ENCODE measurements around the gene KRT77. TPM values are rescaled to one million over a fixed set of nuclear protein-coding genes. Genes with fewer than 3 reads are reported as not detected.

KRT77 gene
- total RNA-seq, 4 donors from 2014 or later = not detected

GRCh38 chr12:52677671-52678070 lies 25.7 kb downstream of the KRT77 start:
- no peak for ATAC-seq

DNA sequence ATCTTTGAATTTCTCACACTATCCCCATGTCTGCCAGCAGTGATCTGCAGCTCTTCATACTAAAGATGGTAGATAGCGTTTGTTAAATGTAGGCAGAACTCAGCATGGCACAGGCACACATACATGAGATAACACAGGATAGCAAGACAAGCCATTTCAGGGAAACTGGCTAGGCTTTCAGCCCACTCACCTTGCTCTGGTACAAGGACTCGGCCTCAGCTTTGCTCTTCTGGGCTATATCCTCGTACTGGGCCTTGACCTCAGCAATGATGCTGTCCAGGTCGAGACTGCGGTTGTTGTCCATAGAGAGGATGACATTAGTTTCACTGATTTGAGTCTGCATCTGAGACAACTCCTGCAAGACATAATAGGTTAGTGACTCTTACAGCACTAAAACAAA lies 26.2 kb downstream of the KRT77 start:
- Histone ChIP-seq H3K4me1 (peaks cover 0 to 10% (median 0%) of the 10 kb centered on the region in 3 donors), H3K9me3 (no peaks in the 10 kb centered on the region), H3K27me3 (peaks cover 9% of the 10 kb centered on the region), H3K27ac (no peak overlapping the region), H3K4me3 (no peak overlapping the region), H3K36me3 (no peaks in the 10 kb centered on the region)
- 83 to 90% methylated on average over 5 of the region's 5 CpGs for WGBS, 2 donors (ENCODE audit: low coverage in 1 of 2)
- no peak for TF ChIP-seq POLR2AphosphoS5 (IDR thresholded peaks at IDR 0.05)
- TF ChIP-seq, protein P1, sequence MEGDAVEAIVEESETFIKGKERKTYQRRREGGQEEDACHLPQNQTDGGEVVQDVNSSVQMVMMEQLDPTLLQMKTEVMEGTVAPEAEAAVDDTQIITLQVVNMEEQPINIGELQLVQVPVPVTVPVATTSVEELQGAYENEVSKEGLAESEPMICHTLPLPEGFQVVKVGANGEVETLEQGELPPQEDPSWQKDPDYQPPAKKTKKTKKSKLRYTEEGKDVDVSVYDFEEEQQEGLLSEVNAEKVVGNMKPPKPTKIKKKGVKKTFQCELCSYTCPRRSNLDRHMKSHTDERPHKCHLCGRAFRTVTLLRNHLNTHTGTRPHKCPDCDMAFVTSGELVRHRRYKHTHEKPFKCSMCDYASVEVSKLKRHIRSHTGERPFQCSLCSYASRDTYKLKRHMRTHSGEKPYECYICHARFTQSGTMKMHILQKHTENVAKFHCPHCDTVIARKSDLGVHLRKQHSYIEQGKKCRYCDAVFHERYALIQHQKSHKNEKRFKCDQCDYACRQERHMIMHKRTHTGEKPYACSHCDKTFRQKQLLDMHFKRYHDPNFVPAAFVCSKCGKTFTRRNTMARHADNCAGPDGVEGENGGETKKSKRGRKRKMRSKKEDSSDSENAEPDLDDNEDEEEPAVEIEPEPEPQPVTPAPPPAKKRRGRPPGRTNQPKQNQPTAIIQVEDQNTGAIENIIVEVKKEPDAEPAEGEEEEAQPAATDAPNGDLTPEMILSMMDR (IDR thresholded peaks at IDR 0.05) = no peak
- TF ChIP-seq EP300 (IDR thresholded peaks at IDR 0.05) = no peak
- no peak for TF ChIP-seq POLR2A (IDR thresholded peaks at IDR 0.05)
- ATAC-seq = no peak

More at GRCh38 chr12:52677671-52678070, 25.7 kb downstream of the KRT77 start:
- Histone ChIP-seq H3K4me1 (peaks cover 0 to 10% (median 0%) of the 10 kb centered on the region in 3 donors), H3K9me3 (no peaks in the 10 kb centered on the region), H3K4me3 (no peak overlapping the region), H3K36me3 (no peaks in the 10 kb centered on the region), H3K27ac (no peak overlapping the region), H3K27me3 (peaks cover 9% of the 10 kb centered on the region)
- 100% methylated on average over 1 of the region's 1 CpG; no CpG with 5 or more reads in 1 of the 2 donors for WGBS, 2 donors (ENCODE audit: low coverage in 1 of 2)
- TF ChIP-seq POLR2AphosphoS5 (IDR thresholded peaks at IDR 0.05) = no peak
- TF ChIP-seq POLR2A (IDR thresholded peaks at IDR 0.05) = no peak
- TF ChIP-seq EP300 (IDR thresholded peaks at IDR 0.05) = no peak
- TF ChIP-seq, protein P1 (IDR thresholded peaks at IDR 0.05) = no peak

GRCh38 chr12:52676163-52676562 lies 27.2 kb downstream of the KRT77 start:
- no peak overlapping the region for H3K27ac ChIP-seq
- H3K27me3 ChIP-seq = peaks cover 9% of the 10 kb centered on the region
- H3K4me3 ChIP-seq = no peak overlapping the region
- H3K36me3 ChIP-seq = no peaks in the 10 kb centered on the region
- no peak for ATAC-seq
- H3K4me1 ChIP-seq = peaks cover 0 to 10% (median 0%) of the 10 kb centered on the region in 3 donors
- TF ChIP-seq POLR2A (IDR thresholded peaks at IDR 0.05) (no peak), EP300 (IDR thresholded peaks at IDR 0.05) (no peak), POLR2AphosphoS5 (IDR thresholded peaks at IDR 0.05) (no peak)
- TF ChIP-seq, protein P1 (IDR thresholded peaks at IDR 0.05) = no peak
- 81 to 100% methylated on average over 2 to 7 of the region's 7 CpGs for WGBS, 2 donors (ENCODE audit: low coverage in 1 of 2)
- no peaks in the 10 kb centered on the region for H3K9me3 ChIP-seq

- Histone ChIP-seq H3K27ac (no peak overlapping the region), H3K9me3 (no peaks in the 10 kb centered on the region), H3K4me3 (no peak overlapping the region), H3K36me3 (no peaks in the 10 kb centered on the region), H3K4me1 (peaks cover 0 to 10% (median 0%) of the 10 kb centered on the region in 3 donors), H3K27me3 (peaks cover 4% of the 10 kb centered on the region)
- WGBS, 2 donors (ENCODE audit: low coverage in 1 of 2) = 84 to 100% methylated on average over 1 to 3 of the region's 28 CpGs
- no peak for TF ChIP-seq POLR2AphosphoS5 (IDR thresholded peaks at IDR 0.05)
- no peak for TF ChIP-seq POLR2A (IDR thresholded peaks at IDR 0.05)
- TF ChIP-seq, protein P1 (IDR thresholded peaks at IDR 0.05) = no peak
- no peak for TF ChIP-seq EP300 (IDR thresholded peaks at IDR 0.05)
- ATAC-seq = no peak
Measured at GRCh38 chr12:52675301-52675701, 28.0 kb downstream of the KRT77 start.

GRCh38 chr12:52674433-52674775 lies 28.9 kb downstream of the KRT77 start:
- Histone ChIP-seq H3K27me3 (no peaks in the 10 kb centered on the region), H3K36me3 (no peaks in the 10 kb centered on the region), H3K9me3 (no peaks in the 10 kb centered on the region), H3K4me3 (no peak overlapping the region), H3K27ac (no peak overlapping the region), H3K4me1 (peaks cover 0 to 10% (median 0%) of the 10 kb centered on the region in 3 donors)
- 75% methylated on average over 1 of the region's 4 CpGs; no CpG with 5 or more reads in 1 of the 2 donors for WGBS, 2 donors (ENCODE audit: low coverage in 1 of 2)
- TF ChIP-seq POLR2A (IDR thresholded peaks at IDR 0.05) (no peak), POLR2AphosphoS5 (IDR thresholded peaks at IDR 0.05) (no peak), EP300 (IDR thresholded peaks at IDR 0.05) (no peak)
- TF ChIP-seq, protein P1 (IDR thresholded peaks at IDR 0.05) = no peak
- ATAC-seq = no peak

Data from gastroesophageal sphincter (tissue), 4 donors.